ENCODE data around the gene DGKD. TPM values are rescaled to one million over a fixed set of nuclear protein-coding genes. Genes with fewer than 3 reads are reported as not detected.

The DGKD gene
- total RNA-seq, 4 donors from 2014 or later: 67.7 to 195 (median 125) TPM

- Histone ChIP-seq H3K36me3 (peaks cover 0 to 31% (median 0%) of the 10 kb centered on the region in 3 donors), H3K9me3 (peaks cover 0 to 12% (median 0%) of the 10 kb centered on the region in 4 donors), H3K4me3 (no peak overlapping the region), H3K4me1 (no peaks in the 10 kb centered on the region), H3K27me3 (no peaks in the 10 kb centered on the region), H3K27ac (no peak overlapping the region)
- DNase-seq: no peak
- TF ChIP-seq, protein P1, sequence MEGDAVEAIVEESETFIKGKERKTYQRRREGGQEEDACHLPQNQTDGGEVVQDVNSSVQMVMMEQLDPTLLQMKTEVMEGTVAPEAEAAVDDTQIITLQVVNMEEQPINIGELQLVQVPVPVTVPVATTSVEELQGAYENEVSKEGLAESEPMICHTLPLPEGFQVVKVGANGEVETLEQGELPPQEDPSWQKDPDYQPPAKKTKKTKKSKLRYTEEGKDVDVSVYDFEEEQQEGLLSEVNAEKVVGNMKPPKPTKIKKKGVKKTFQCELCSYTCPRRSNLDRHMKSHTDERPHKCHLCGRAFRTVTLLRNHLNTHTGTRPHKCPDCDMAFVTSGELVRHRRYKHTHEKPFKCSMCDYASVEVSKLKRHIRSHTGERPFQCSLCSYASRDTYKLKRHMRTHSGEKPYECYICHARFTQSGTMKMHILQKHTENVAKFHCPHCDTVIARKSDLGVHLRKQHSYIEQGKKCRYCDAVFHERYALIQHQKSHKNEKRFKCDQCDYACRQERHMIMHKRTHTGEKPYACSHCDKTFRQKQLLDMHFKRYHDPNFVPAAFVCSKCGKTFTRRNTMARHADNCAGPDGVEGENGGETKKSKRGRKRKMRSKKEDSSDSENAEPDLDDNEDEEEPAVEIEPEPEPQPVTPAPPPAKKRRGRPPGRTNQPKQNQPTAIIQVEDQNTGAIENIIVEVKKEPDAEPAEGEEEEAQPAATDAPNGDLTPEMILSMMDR (IDR thresholded peaks at IDR 0.05): no peak
- TF ChIP-seq POLR2A (IDR thresholded peaks at IDR 0.05): no peak
Measured at GRCh38 chr2:233503481-233503880, 149.2 kb downstream of the DGKD start.

DNA sequence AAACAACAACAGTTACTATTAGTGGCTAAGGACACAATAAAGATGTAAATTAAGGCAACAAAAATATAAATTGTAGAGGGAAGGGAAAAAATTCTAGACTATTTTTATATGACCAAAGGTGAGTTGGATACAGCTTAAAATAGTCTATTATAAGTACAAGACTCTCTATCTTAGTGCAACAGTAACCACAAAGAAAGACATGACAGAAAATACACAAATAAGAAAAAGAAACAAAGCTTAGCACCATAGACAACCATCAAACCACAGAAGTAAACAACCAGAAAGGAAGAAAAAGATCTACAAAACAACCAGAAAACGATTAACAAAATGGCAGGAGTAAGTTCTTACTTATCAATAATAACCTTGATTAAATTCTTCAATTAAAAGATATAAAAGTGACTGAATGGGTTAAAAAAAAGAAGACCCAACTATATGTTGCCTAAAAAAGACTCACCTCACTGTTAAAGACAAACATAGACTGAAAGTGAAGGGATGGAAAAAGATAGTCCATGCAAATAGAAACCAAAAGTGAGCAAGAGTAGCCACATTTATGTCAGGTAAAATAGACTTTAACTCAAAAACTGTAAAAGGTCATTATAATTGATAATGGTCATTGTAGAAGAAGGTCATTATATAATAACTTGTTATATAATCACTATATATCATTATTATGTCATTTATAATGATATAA, 149.8 kb downstream of the DGKD start:
- H3K27me3 ChIP-seq: no peaks in the 10 kb centered on the region
- no peak overlapping the region for H3K27ac ChIP-seq
- no peak for TF ChIP-seq POLR2A (IDR thresholded peaks at IDR 0.05)
- TF ChIP-seq, protein P1 (IDR thresholded peaks at IDR 0.05): no peak
- DNase-seq: no peak
- no peak overlapping the region for H3K4me3 ChIP-seq
- no peaks in the 10 kb centered on the region for H3K4me1 ChIP-seq
- peaks cover 0 to 32% (median 0%) of the 10 kb centered on the region in 3 donors for H3K36me3 ChIP-seq
- H3K9me3 ChIP-seq: peaks cover 0 to 12% (median 0%) of the 10 kb centered on the region in 4 donors

GRCh38 chr2:233513953-233514655, 159.8 kb downstream of the DGKD start:
- H3K27ac ChIP-seq: no peak overlapping the region
- H3K36me3 ChIP-seq: peaks cover 0 to 3% (median 0%) of the 10 kb centered on the region in 3 donors
- no peaks in the 10 kb centered on the region for H3K27me3 ChIP-seq
- no peaks in the 10 kb centered on the region for H3K4me1 ChIP-seq
- H3K4me3 ChIP-seq: no peak overlapping the region
- DNase-seq: peak in 2 of 3 donors; percentile 25 to 62
- no peak for TF ChIP-seq POLR2A (IDR thresholded peaks at IDR 0.05)
- TF ChIP-seq, protein P1 (IDR thresholded peaks at IDR 0.05): no peak
- no peaks in the 10 kb centered on the region for H3K9me3 ChIP-seq

DNA sequence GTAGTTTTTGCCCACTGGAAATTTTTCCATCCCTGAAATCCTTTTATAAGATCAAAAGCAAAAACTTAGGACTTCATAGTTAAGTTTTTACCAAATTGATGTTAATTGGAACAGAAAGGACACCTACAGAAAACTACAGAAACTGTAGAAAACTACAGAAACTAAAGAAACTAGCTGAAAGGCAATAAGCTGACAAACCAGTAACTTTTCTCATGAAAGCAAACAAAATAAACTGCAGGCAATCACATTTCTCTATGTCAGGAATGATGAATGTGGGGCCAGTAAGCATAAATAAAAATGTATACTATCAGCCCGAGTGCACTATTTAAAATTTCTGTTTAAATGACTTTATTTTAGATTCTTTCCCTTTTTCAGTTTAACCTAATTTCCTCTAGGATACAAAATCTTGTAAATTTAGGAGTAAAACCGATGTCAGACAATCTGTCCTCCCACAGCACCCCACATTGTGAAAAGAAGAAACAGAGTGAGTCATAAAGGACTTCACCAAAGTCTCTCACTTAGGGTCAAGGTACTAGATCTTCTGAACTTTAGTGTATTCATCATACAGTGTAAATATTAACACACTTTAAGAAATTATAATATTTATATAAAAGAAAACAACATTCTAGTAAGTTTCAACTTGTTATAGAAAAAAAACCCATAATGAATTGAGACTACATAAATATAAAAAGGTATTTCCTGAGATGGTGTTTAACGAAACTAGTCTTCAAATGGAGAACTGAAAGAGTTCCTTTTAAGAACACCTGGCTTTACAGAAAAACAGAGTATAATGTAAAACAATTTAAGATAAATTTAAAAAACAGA, 165.7 kb downstream of the DGKD start:
- no peaks in the 10 kb centered on the region for H3K9me3 ChIP-seq

More for the DNA sequence above, 165.7 kb downstream of the DGKD start:
- Histone ChIP-seq H3K27ac (peak overlapping the region in 2 of 4 donors; percentile 40 to 52), H3K4me3 (no peak overlapping the region), H3K36me3 (peaks cover 0 to 23% (median 0%) of the 10 kb centered on the region in 3 donors), H3K4me1 (peaks cover 0 to 4% (median 0%) of the 10 kb centered on the region in 4 donors), H3K27me3 (no peaks in the 10 kb centered on the region)
- TF ChIP-seq, protein P1 (IDR thresholded peaks at IDR 0.05): no peak
- no peak for TF ChIP-seq POLR2A (IDR thresholded peaks at IDR 0.05)
- no peak for DNase-seq

Small RNA genes within 50 kb of the gene (small RNA-seq; reads per million reads assigned to genes)
- gene RF00019: 0 reads per million in 2 donors

Other genes with a start within 250 kb of the DGKD start
- gene ATG16L1, start 102.8 kb upstream of the DGKD start, total RNA-seq: 100 to 1,000 TPM in 1 of 4 donors, 10 to 100 TPM in 3; 46.4 to 125 (median 58.4) TPM
- gene SAG, start 46.7 kb upstream of the DGKD start, total RNA-seq: not detected
- 10 to 100 TPM; 34.3 to 58.7 (median 45.0) TPM for gene USP40, start 212.3 kb downstream of the DGKD start, total RNA-seq

Measured in Peyer's patch (tissue), 4 donors.